ENCODE results near the gene KCNMA1. TPM values are rescaled to one million over a fixed set of nuclear protein-coding genes. Genes with fewer than 3 reads are reported as not detected.

KCNMA1 gene
- total RNA-seq, 2 donors from 2014 or later = 23.2 to 44.5 TPM

DNA sequence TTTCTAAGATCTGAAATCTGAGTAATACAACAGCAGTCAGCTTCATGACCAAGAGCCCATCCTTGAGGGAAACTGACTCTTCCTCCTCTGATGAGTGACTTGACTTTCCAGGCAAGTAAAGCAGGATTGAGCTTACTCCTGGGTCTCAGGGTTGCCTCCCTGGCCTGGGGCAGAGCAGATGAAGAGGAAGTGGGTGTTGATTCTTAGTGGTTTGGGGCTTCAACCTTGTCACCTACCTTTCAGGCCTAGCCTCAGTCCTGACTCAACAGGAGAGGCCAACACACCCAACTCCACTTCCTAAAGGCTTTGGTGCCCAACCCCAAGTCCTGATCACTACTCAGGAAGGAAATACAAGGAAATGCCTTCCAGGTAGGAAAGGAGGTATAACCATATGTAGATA lies 54.1 kb downstream of the KCNMA1 start:
- Histone ChIP-seq H3K36me3 (no peaks in the 10 kb centered on the region), H3K27ac (no peak overlapping the region), H3K27me3 (no peaks in the 10 kb centered on the region), H3K9me3 (no peaks in the 10 kb centered on the region), H3K9ac (ENCODE audit: low read depth in 2 of 2, low read length in 2 of 2) (no peak overlapping the region), H3K4me1 (no peaks in the 10 kb centered on the region), H3K4me3 (no peak overlapping the region)
- DNase-seq = no peak
- TF ChIP-seq, protein P1, sequence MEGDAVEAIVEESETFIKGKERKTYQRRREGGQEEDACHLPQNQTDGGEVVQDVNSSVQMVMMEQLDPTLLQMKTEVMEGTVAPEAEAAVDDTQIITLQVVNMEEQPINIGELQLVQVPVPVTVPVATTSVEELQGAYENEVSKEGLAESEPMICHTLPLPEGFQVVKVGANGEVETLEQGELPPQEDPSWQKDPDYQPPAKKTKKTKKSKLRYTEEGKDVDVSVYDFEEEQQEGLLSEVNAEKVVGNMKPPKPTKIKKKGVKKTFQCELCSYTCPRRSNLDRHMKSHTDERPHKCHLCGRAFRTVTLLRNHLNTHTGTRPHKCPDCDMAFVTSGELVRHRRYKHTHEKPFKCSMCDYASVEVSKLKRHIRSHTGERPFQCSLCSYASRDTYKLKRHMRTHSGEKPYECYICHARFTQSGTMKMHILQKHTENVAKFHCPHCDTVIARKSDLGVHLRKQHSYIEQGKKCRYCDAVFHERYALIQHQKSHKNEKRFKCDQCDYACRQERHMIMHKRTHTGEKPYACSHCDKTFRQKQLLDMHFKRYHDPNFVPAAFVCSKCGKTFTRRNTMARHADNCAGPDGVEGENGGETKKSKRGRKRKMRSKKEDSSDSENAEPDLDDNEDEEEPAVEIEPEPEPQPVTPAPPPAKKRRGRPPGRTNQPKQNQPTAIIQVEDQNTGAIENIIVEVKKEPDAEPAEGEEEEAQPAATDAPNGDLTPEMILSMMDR (IDR thresholded peaks at IDR 0.05) = no peak
- intact Hi-C loops (cut with DNase I) = no loop called here

DNA sequence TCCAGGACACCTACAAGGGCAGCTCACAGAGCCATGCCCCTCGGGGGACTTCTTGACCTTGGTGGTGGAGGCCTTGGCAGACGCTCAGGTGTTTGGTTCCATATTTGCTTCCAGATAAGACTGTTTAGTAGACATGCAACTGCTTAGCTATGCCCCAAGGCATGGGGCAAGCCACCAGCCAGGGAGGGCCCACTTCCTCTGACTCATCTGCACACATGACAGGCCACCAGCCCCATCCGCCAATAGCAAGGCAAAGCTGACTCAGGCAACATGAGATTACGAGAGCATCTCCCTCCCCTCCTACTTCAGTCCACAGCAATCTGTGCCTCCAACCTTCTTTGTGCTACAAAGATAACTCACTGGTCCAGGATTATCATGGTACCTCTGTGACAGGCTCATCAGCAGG lies 54.9 kb downstream of the KCNMA1 start:
- H3K9me3 ChIP-seq = no peaks in the 10 kb centered on the region
- H3K27me3 ChIP-seq = no peaks in the 10 kb centered on the region
- no peak for DNase-seq
- no peak overlapping the region for H3K9ac ChIP-seq (ENCODE audit: low read depth in 2 of 2, low read length in 2 of 2)
- intact Hi-C loops (cut with DNase I) = no loop called here
- TF ChIP-seq, protein P1 (IDR thresholded peaks at IDR 0.05) = no peak
- no peaks in the 10 kb centered on the region for H3K36me3 ChIP-seq
- H3K27ac ChIP-seq = no peak overlapping the region
- H3K4me3 ChIP-seq = no peak overlapping the region
- H3K4me1 ChIP-seq = no peaks in the 10 kb centered on the region

DNA sequence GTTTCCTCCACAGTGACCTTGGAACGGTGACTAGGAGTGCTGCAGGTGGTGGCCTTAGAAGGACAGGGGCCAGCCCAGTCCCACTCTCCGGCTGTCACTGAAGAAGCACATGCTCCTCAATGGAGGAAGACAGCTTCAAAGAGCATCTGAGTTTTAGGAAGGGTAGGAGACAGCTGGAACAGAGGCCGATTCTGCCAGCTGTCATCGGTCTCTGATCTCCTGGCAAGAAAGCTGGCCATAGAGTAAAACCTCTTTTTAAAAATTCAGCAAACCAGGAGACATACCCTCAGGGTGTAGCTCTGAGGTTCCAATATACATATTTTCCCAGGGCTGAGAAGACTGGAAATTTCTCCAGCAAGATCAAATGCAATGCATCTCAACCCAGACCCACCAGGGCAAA lies 55.9 kb downstream of the KCNMA1 start:
- no peak overlapping the region for H3K9ac ChIP-seq (ENCODE audit: low read depth in 2 of 2, low read length in 2 of 2)
- no peaks in the 10 kb centered on the region for H3K36me3 ChIP-seq
- H3K4me1 ChIP-seq = no peaks in the 10 kb centered on the region
- TF ChIP-seq, protein P1 (IDR thresholded peaks at IDR 0.05) = no peak
- no peak for DNase-seq
- H3K27me3 ChIP-seq = no peaks in the 10 kb centered on the region
- intact Hi-C loops (cut with DNase I) = no loop called here
- H3K4me3 ChIP-seq = no peak overlapping the region
- H3K27ac ChIP-seq = no peak overlapping the region
- no peaks in the 10 kb centered on the region for H3K9me3 ChIP-seq

DNA sequence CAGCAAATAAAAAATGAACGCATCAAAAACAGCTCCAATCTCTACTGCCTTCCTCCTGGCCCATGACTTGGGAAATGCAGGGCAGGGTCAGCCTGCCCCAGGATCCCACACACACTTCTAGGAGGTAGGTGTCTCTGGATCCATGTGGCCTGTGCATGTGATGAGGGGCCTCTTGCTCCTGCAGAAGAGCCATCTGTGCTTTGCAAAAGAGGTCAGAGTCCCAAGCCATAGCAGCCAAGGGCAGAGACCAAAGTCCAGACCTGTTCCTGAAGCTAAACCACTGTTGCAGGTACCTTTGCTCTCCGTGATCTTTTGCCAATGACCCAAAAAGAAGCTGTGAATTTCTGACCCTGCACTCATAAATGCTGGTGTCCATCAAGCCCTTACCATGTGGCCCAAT lies 57.1 kb downstream of the KCNMA1 start:
- DNase-seq = no peak
- intact Hi-C loops (cut with DNase I) = no loop called here
- Histone ChIP-seq H3K36me3 (no peaks in the 10 kb centered on the region), H3K9me3 (no peaks in the 10 kb centered on the region), H3K27ac (no peak overlapping the region), H3K4me3 (no peak overlapping the region), H3K27me3 (no peaks in the 10 kb centered on the region), H3K4me1 (no peaks in the 10 kb centered on the region), H3K9ac (ENCODE audit: low read depth in 2 of 2, low read length in 2 of 2) (no peak overlapping the region)
- TF ChIP-seq, protein P1 (IDR thresholded peaks at IDR 0.05) = no peak

DNA sequence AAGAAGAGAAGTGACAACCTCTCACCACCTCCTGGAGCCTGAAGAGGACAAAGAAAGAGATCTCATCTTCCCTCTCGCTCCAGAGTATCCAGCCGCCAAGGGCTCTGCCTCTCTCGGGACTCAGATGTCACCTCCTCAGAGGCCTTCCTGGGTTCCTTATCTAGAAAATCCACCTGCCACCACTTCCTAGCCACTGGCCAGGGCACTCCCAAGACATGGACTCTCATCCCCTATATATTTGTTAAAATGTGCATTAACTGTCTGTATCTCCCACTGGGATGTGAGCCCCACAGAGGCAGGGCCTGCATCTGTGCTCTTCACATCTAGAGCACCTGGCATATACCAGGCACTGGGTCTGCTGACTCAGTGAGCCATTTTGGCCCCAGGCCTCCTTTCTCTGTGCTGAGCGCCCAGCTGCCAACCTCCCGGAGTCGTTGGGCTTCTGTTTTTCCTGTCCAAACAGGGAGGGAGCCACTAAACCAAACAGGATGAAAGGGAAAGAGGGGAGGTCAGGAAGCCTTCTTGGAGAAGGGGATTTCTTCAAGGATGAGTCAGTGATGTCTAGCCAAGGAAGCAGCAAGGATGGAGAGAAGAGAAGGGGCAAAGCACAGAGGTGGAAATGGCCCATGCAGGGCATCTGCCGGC lies 58.9 kb downstream of the KCNMA1 start:
- TF ChIP-seq, protein P1 (IDR thresholded peaks at IDR 0.05) = no peak
- no peaks in the 10 kb centered on the region for H3K4me1 ChIP-seq
- intact Hi-C loops (cut with DNase I) = no loop called here

More for the DNA sequence above, 58.9 kb downstream of the KCNMA1 start:
- Histone ChIP-seq H3K4me3 (no peak overlapping the region), H3K9me3 (no peaks in the 10 kb centered on the region), H3K36me3 (no peaks in the 10 kb centered on the region), H3K27me3 (no peaks in the 10 kb centered on the region), H3K27ac (no peak overlapping the region), H3K9ac (ENCODE audit: low read depth in 2 of 2, low read length in 2 of 2) (no peak overlapping the region)
- no peak for DNase-seq
